RWPE2 (cell line): ENCODE results near the gene OR2T6.

ENCODE experiments used
- ATAC-seq: fragments of 200-7000 bp; cut with Tn5 transposase; 3 replicates; pipeline ENCODE4 v1.9.1; 2021; ENCODE audit warnings: low read depth
- DNase-seq: peaks from one replicate; pipeline ENCODE4 v3.0.0-alpha.2; 2020; ENCODE audit warnings: low spot score
- H3K27ac ChIP-seq: fragments of 450-650 bp; 2 replicates; pipeline ENCODE4 v1.5.1; 2017; ENCODE audit warnings: mild to moderate bottlenecking; ENCODE audit not compliant: poor library complexity, severe bottlenecking
- H3K27me3 ChIP-seq: fragments of 250-450 bp; sonication (Bioruptor Pico); 2 replicates; pipeline ENCODE4 v1.5.1; 2021; ENCODE audit warnings: mild to moderate bottlenecking, moderate library complexity; ENCODE audit not compliant: insufficient read depth, poor library complexity, severe bottlenecking
- H3K36me3 ChIP-seq: fragments of 250-450 bp; sonication (Bioruptor Pico); 2 replicates; pipeline ENCODE4 v1.5.1; 2020; ENCODE audit warnings: low read depth, mild to moderate bottlenecking, moderate library complexity
- H3K4me1 ChIP-seq: fragments of 250-450 bp; sonication (Bioruptor Pico); 2 replicates; pipeline ENCODE4 v1.5.1; 2021; ENCODE audit warnings: mild to moderate bottlenecking, moderate library complexity; ENCODE audit not compliant: insufficient read depth, poor library complexity, severe bottlenecking
- H3K4me3 ChIP-seq: fragments of 250-450 bp; sonication (Bioruptor Pico); 2 replicates; pipeline ENCODE4 v1.5.1; 2021; ENCODE audit warnings: mild to moderate bottlenecking, moderate library complexity; ENCODE audit not compliant: severe bottlenecking
- H3K9me3 ChIP-seq: fragments of 250-450 bp; sonication (Bioruptor Pico); 2 replicates; pipeline ENCODE4 v1.5.1; 2021; ENCODE audit warnings: mild to moderate bottlenecking, moderate library complexity; ENCODE audit not compliant: severe bottlenecking
- CTCF ChIP-seq: fragments of 450-650 bp; IDR thresholded peaks from one replicate; pipeline ENCODE4 v1.5.1; 2017; ENCODE audit warnings: mild to moderate bottlenecking, moderate library complexity; ENCODE audit not compliant: poor library complexity, severe bottlenecking

Gene OR2T6

GRCh38 chr1:248388426-248388825 lies 12.9 kb downstream of the OR2T6 start:
- H3K27ac ChIP-seq: no peak overlapping the region
- no peaks in the 10 kb centered on the region for H3K36me3 ChIP-seq
- H3K4me3 ChIP-seq: no peak overlapping the region
- no peak for ATAC-seq
- no peak for DNase-seq
- TF ChIP-seq CTCF: no peak
- no peaks in the 10 kb centered on the region for H3K9me3 ChIP-seq
- H3K27me3 ChIP-seq: no peaks in the 10 kb centered on the region
- H3K4me1 ChIP-seq: no peaks in the 10 kb centered on the region

DNA sequence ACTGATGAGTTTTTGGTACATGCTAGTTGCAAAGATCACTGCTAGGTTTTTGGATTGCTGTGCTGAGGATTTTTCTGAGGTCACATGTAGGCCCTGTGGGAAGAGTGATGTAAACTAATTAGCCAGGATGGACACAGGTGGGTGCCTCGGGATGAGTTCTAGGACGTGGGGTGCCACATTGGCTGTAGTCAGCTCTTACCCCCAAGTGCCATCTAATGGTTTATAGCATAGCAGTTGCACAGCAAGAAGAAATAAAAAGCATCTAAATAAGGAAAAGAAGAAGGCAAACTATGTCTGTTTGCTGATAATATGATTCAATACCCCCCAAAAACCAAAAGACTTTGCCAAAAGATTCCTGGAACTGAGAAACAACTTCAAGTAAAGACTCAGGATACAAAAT lies 17.5 kb downstream of the OR2T6 start:
- no peaks in the 10 kb centered on the region for H3K9me3 ChIP-seq
- ATAC-seq: no peak

DNA sequence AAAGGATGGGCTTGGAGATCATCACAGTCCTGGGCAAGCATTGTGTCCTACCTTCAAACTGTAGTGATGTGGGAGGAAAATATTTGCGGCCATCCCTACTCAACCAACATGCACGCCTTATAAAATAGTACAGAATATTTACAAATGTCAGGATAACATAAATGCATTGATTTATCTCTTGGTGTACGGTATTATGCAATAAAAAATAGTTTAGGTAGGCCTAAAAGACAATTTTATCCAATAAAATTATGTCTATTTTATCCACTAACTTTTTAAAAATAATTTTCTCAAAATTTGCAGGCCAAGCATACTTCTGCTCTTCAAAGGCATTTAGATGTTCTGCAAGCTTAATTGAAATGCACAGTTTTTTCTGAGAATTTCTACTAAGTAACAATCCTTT lies 27.2 kb downstream of the OR2T6 start, which contains the start of gene OR2T1:
Gene OR2T1, plus strand, starts transcription at position 301 of the 400 bp plus-strand sequence. CDS start 3,100 bp downstream, outside the sequence.
- ATAC-seq (no peak), DNase-seq (no peak)
- Histone ChIP-seq H3K27ac (no peak within 1 kb of the TSS), H3K27me3 (no peaks in the 10 kb centered on the region), H3K4me1 (no peaks in the 10 kb centered on the region), H3K36me3 (no peaks in the 10 kb centered on the region), H3K4me3 (no peak within 1 kb of the TSS), H3K9me3 (peaks cover 2% of the 10 kb centered on the region)
- TF ChIP-seq CTCF: no peak

More for the DNA sequence above, 17.5 kb downstream of the OR2T6 start:
- H3K36me3 ChIP-seq: no peaks in the 10 kb centered on the region
- no peak for TF ChIP-seq CTCF
- no peak overlapping the region for H3K27ac ChIP-seq
- no peaks in the 10 kb centered on the region for H3K4me1 ChIP-seq
- DNase-seq: no peak
- H3K4me3 ChIP-seq: no peak overlapping the region
- no peaks in the 10 kb centered on the region for H3K27me3 ChIP-seq

GRCh38 chr1:248404024-248404423 lies 28.5 kb downstream of the OR2T6 start:
- no peak overlapping the region for H3K27ac ChIP-seq
- H3K4me1 ChIP-seq: no peaks in the 10 kb centered on the region
- no peak for ATAC-seq
- no peak for TF ChIP-seq CTCF
- no peak for DNase-seq
- H3K27me3 ChIP-seq: no peaks in the 10 kb centered on the region
- no peak overlapping the region for H3K4me3 ChIP-seq
- no peaks in the 10 kb centered on the region for H3K36me3 ChIP-seq
- H3K9me3 ChIP-seq: no peaks in the 10 kb centered on the region

GRCh38 chr1:248406721-248407692 lies 31.5 kb downstream of the OR2T6 start:
- Histone ChIP-seq H3K27ac (no peak overlapping the region), H3K27me3 (no peaks in the 10 kb centered on the region), H3K4me3 (no peak overlapping the region), H3K9me3 (no peaks in the 10 kb centered on the region), H3K36me3 (no peaks in the 10 kb centered on the region), H3K4me1 (no peaks in the 10 kb centered on the region)
- no peak for ATAC-seq
- TF ChIP-seq CTCF: no peak
- no peak for DNase-seq
